GM13976 (cell line): ENCODE results near the gene GINS1.

Source experiments
- DNase-seq: peaks from one replicate; pipeline ENCODE4 v3.0.0; 2012; ENCODE audit warnings: low spot score
- CTCF ChIP-seq: IDR thresholded peaks from 2 replicates; pipeline ENCODE4 v1.5.1; 2012; ENCODE audit warnings: borderline replicate concordance, mild to moderate bottlenecking; ENCODE audit not compliant: insufficient read depth; ENCODE audit errors: extremely low read depth, missing control alignments, control extremely low read depth
- in situ Hi-C: fragments of 300-500 bp; cut with MboI; formaldehyde crosslinking; loops from one replicate; pipeline ENCODE4 v1.12.0; 2022; ENCODE audit warnings: low sequenced_read_pairs, mixed read lengths, inconsistent platforms; ENCODE audit not compliant: unreplicated experiment

GINS1 gene

GRCh38 chr20:25452333-25452732, 44.9 kb downstream of the GINS1 start:
- TF ChIP-seq CTCF = no peak
- in situ Hi-C loops = no loop called here
- DNase-seq = no peak

GRCh38 chr20:25453035-25453810, 45.8 kb downstream of the GINS1 start:
- in situ Hi-C loops = no loop called here
- no peak for TF ChIP-seq CTCF
- no peak for DNase-seq

DNA sequence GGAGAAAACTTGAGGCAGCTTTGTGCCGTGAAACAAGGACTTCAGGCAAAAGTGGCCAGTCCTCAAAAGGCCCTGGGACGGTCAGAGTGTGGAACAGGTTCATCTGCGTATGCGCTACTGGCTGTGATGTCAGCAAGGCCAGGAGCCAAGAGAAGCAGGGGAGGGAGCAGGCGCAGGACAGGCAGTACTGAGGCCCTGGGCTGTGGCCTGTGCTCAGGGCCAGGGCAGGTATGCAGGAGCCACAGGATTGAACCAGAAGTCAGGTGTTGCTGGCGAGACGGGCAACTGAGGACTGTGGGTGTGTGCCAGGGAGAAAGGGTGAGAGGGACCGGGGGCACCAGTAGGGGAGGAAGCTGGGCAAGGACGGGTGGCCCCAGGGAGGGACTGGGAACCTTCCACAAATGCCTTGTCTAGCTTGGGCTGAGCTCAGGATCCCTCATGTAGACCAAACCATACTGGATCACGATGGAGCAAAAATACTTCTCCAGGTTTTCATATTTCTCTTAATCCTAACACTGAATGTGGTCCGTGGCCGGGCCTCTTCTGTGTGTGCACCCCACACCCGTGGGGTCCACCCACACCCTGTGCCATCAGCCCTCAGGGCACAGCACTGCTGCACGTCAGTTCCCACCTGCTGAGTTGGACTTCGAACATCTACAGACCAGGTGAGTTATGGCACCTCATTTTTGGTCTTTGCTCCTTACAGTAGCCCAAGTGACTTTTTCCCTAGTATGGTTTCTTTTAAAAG, 46.9 kb downstream of the GINS1 start:
- in situ Hi-C loops = no loop called here
- TF ChIP-seq CTCF = no peak
- DNase-seq = no peak

- in situ Hi-C loops = no loop called here
- DNase-seq = no peak
- TF ChIP-seq CTCF = no peak
These were observed 50.6 kb downstream of the GINS1 start for GRCh38 chr20:25457886-25458680.

- TF ChIP-seq CTCF = no peak
- DNase-seq = no peak
- in situ Hi-C loops = no loop called here
These were observed 51.8 kb downstream of the GINS1 start for GRCh38 chr20:25459111-25459830.
